ENCODE results near the gene RAB18. TPM values are rescaled to one million over a fixed set of nuclear protein-coding genes. Genes with fewer than 3 reads are reported as not detected.
A peak's percentile ranks its signal among the peaks of the same experiment; 100 is the strongest.

The RAB18 gene
- total and polyA plus RNA-seq, 9 of the 15 experiments (the other 6 are each of a cell fraction or from before 2014, with no cell fraction given) = 10.5 to 46.3 (median 32.5) TPM

DNA sequence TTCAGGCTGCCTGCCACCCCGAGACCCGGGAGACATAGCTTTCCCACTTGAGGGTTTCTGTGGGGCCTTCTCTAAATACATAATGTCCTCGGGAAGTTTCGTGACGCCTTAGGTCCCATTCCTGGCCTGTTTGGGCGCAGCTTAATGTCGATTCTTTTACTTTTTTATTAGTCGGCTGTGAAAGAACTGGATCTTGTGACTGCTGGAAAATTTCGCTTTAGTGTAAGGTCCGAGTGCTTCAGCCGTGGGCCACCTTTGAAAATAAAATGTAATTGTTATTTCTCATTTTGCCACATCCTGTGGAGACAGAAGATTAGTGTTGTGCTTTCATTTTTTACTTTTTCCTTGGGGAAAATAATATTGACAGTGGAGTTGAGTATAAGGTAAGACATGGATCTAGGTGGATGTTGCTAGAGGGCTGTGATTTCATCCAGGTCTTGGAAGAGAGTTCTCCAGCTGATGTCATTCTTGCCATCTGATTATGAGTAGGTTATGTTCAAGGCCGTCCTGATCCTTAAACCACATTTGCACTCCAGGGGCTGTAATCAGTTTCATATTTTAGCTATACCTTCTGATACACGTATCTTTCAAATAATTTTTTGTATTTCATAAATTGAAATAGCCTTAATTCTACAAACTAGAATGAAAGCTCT lies 830 bp downstream of the RAB18 start (continued):
- TF ChIP-seq ZKSCAN1 (IDR thresholded peaks at IDR 0.05; ENCODE audit: low read depth, low read length) (no peak), ATF7 (IDR thresholded peaks at IDR 0.05) (0 out of 2 replicates have a peak, but pooled peaks have one; percentile 32), NR4A1 (CRISPR knock-in tag; IDR thresholded peaks at IDR 0.05) (no peak), NR4A1 (tag; IDR thresholded peaks at IDR 0.05) (no peak), MCM3 (IDR thresholded peaks at IDR 0.05) (no peak), ZNF263 (CRISPR knock-in tag; IDR thresholded peaks at IDR 0.05; ENCODE audit: borderline replicate concordance) (no peak), ATF3 (IDR thresholded peaks at IDR 0.05) (peak; percentile 71; the same call in 1 of the 2 replicates), ATF3 (CRISPR knock-in tag; conservative IDR thresholded peaks at IDR 0.05) (no peak), CREBBP (IDR thresholded peaks at IDR 0.05; ENCODE audit: low read depth, low read length) (no peak), SMARCA5 (IDR thresholded peaks at IDR 0.05) (no peak), LCOR (CRISPR knock-in tag; IDR thresholded peaks at IDR 0.05) (no peak), JUND (IDR thresholded peaks at IDR 0.05; ENCODE audit: borderline replicate concordance, low read depth, low read length) (no peak; the same call in 1 of the 2 replicates), JUND (tag; IDR thresholded peaks at IDR 0.05; ENCODE audit: borderline replicate concordance, low read depth, low read length) (0 out of 3 replicates have a peak, but pooled peaks have one; percentile 12), ZNF282 (CRISPR knock-in tag; IDR thresholded peaks at IDR 0.05) (no peak), SPI1 (IDR thresholded peaks at IDR 0.05; ENCODE audit: borderline replicate concordance, low read depth, low read length) (no peak), CHD1 (IDR thresholded peaks at IDR 0.05; ENCODE audit: low read length) (peak; percentile 69), KAT7 (CRISPR knock-in tag; IDR thresholded peaks at IDR 0.05; ENCODE audit: borderline replicate concordance) (peak; percentile 30; the same call in 1 of the 2 replicates), CLOCK (CRISPR knock-in tag; IDR thresholded peaks at IDR 0.05; ENCODE audit: borderline replicate concordance) (no peak)
- TF ChIP-seq, protein P1, sequence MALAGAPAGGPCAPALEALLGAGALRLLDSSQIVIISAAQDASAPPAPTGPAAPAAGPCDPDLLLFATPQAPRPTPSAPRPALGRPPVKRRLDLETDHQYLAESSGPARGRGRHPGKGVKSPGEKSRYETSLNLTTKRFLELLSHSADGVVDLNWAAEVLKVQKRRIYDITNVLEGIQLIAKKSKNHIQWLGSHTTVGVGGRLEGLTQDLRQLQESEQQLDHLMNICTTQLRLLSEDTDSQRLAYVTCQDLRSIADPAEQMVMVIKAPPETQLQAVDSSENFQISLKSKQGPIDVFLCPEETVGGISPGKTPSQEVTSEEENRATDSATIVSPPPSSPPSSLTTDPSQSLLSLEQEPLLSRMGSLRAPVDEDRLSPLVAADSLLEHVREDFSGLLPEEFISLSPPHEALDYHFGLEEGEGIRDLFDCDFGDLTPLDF (CRISPR knock-in tag; IDR thresholded peaks at IDR 0.05) = no peak

Data from K562 (cell line).